ENCODE measurements around the gene SOS1. TPM values are rescaled to one million over a fixed set of nuclear protein-coding genes. Genes with fewer than 3 reads are reported as not detected.

SOS1 gene
- total RNA-seq, 1 donor from 2014 or later, result 44.0 TPM

GRCh38 chr2:39136799-39137198 is 15.9 kb upstream of the SOS1 start:
- no peak for DNase-seq (ENCODE audit: low read depth)
- Histone ChIP-seq H4K20me1 (ENCODE audit: insufficient read depth, low read length) (no peaks in the 10 kb centered on the region), H3K36me3 (ENCODE audit: insufficient read depth, low read length) (no peaks in the 10 kb centered on the region), H3K27me3 (ENCODE audit: insufficient read depth, low read length) (no peaks in the 10 kb centered on the region), H3K4me3 (ENCODE audit: insufficient read depth, low read depth, low read length) (no peak overlapping the region), H3K79me2 (ENCODE audit: insufficient read depth, low read length) (no peaks in the 10 kb centered on the region), H3K9ac (ENCODE audit: low read length) (no peak overlapping the region), H2AFZ (ENCODE audit: low read depth, low read length) (no peak overlapping the region), H3K27ac (ENCODE audit: low read depth, low read length) (no peak overlapping the region), H3K4me1 (ENCODE audit: insufficient read depth, low read length) (no peaks in the 10 kb centered on the region), H3K4me2 (ENCODE audit: low read length) (no peak overlapping the region), H3K9me3 (ENCODE audit: insufficient read depth, low read depth, low read length) (no peaks in the 10 kb centered on the region)
- Mint-ChIP-seq H3K27me3 (ENCODE audit: low read depth, unreplicated experiment) (no peaks in the 10 kb centered on the region), H3K9me3 (ENCODE audit: unreplicated experiment) (peaks cover 2% of the 10 kb centered on the region), H3K4me3 (ENCODE audit: unreplicated experiment) (no peak overlapping the region), H3K27ac (ENCODE audit: unreplicated experiment) (no peak overlapping the region), H3K36me3 (ENCODE audit: low read depth, unreplicated experiment) (no peaks in the 10 kb centered on the region), H3K4me1 (ENCODE audit: low read depth, unreplicated experiment) (peaks cover 6% of the 10 kb centered on the region)
- no peak for FAIRE-seq
- TF ChIP-seq EZH2 (IDR thresholded peaks at IDR 0.05; ENCODE audit: insufficient read depth, low read length), result no peak
- TF ChIP-seq, protein P1, sequence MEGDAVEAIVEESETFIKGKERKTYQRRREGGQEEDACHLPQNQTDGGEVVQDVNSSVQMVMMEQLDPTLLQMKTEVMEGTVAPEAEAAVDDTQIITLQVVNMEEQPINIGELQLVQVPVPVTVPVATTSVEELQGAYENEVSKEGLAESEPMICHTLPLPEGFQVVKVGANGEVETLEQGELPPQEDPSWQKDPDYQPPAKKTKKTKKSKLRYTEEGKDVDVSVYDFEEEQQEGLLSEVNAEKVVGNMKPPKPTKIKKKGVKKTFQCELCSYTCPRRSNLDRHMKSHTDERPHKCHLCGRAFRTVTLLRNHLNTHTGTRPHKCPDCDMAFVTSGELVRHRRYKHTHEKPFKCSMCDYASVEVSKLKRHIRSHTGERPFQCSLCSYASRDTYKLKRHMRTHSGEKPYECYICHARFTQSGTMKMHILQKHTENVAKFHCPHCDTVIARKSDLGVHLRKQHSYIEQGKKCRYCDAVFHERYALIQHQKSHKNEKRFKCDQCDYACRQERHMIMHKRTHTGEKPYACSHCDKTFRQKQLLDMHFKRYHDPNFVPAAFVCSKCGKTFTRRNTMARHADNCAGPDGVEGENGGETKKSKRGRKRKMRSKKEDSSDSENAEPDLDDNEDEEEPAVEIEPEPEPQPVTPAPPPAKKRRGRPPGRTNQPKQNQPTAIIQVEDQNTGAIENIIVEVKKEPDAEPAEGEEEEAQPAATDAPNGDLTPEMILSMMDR (IDR thresholded peaks at IDR 0.05; ENCODE audit: insufficient read depth, low read depth, low read length), result no peak

DNA sequence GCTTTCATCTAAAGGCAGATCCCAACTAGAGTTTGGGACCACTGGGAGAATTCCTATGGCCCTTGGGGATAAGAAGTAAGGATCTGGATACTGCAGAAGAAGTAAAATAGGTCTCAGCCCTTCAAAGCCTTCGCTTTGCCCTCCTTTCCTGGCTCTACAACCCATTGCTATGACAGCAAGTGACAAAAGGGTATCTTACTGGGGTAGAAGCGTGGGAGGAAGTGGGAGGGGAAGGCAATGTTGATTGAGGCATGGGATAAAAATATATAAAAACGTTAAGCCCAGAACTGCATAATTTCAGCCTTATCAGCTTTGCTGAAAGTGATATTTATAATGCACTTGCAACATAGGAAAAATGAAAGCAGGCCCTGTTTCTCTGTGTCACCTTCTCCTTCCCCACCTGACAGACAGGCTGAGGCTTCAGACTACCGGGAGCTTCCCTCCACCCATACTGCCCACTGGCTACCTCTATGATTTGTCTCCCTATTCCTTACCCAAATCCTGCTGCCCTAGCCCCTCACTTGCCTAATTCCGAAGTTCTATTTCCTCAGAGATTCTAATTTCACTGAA is 14.9 kb upstream of the SOS1 start:
- Mint-ChIP-seq H3K9me3 (ENCODE audit: unreplicated experiment) (peaks cover 2% of the 10 kb centered on the region), H3K4me3 (ENCODE audit: unreplicated experiment) (no peak overlapping the region), H3K36me3 (ENCODE audit: low read depth, unreplicated experiment) (no peaks in the 10 kb centered on the region), H3K4me1 (ENCODE audit: low read depth, unreplicated experiment) (no peaks in the 10 kb centered on the region), H3K27me3 (ENCODE audit: low read depth, unreplicated experiment) (no peaks in the 10 kb centered on the region), H3K27ac (ENCODE audit: unreplicated experiment) (no peak overlapping the region)
- Histone ChIP-seq H3K4me2 (ENCODE audit: low read length) (no peak overlapping the region), H3K36me3 (ENCODE audit: insufficient read depth, low read length) (no peaks in the 10 kb centered on the region), H3K27ac (ENCODE audit: low read depth, low read length) (no peak overlapping the region), H3K27me3 (ENCODE audit: insufficient read depth, low read length) (no peaks in the 10 kb centered on the region), H3K79me2 (ENCODE audit: insufficient read depth, low read length) (no peaks in the 10 kb centered on the region), H3K9me3 (ENCODE audit: insufficient read depth, low read depth, low read length) (no peaks in the 10 kb centered on the region), H4K20me1 (ENCODE audit: insufficient read depth, low read length) (no peaks in the 10 kb centered on the region), H2AFZ (ENCODE audit: low read depth, low read length) (no peak overlapping the region), H3K4me3 (ENCODE audit: insufficient read depth, low read depth, low read length) (no peak overlapping the region), H3K4me1 (ENCODE audit: insufficient read depth, low read length) (no peaks in the 10 kb centered on the region), H3K9ac (ENCODE audit: low read length) (no peak overlapping the region)
- DNase-seq (ENCODE audit: low read depth) (no peak), FAIRE-seq (no peak)
- TF ChIP-seq EZH2 (IDR thresholded peaks at IDR 0.05; ENCODE audit: insufficient read depth, low read length), result no peak

DNA sequence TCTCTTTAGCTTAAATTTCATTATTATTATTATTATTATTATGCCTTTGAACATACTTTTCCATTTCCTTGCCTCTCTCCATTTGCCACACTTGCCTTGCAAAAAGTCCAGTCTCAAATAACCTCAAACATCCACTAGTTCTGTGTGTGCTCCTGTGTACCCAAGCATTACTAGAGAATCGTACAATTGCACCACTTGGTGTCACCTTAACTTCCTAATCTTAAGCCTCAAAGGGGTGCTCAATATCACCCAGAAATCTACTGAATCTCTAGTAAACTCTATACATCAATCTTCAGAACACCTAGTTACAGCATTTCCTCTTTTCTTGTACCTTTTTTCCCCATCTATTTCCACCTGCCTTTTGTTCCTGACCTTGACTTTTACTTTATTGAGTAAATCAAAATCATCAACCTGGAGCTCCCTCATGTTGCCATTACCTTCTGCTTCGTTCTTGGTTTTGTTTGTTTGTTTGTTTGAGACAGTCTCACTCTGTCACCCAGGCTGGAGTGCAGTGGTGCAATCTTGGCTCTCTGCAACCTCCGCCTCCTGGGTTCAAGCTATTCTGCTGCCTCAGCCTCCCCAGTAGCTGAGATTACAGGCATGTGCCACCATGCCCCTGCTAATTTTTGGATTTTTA is 12.5 kb upstream of the SOS1 start:
- FAIRE-seq, result no peak
- Mint-ChIP-seq H3K36me3 (ENCODE audit: low read depth, unreplicated experiment) (no peaks in the 10 kb centered on the region), H3K4me1 (ENCODE audit: low read depth, unreplicated experiment) (no peaks in the 10 kb centered on the region), H3K27me3 (ENCODE audit: low read depth, unreplicated experiment) (no peaks in the 10 kb centered on the region), H3K4me3 (ENCODE audit: unreplicated experiment) (no peak overlapping the region), H3K27ac (ENCODE audit: unreplicated experiment) (no peak overlapping the region), H3K9me3 (ENCODE audit: unreplicated experiment) (peaks cover 2% of the 10 kb centered on the region)
- H3K4me2 ChIP-seq (ENCODE audit: low read length), result no peak overlapping the region
- no peak overlapping the region for H3K9ac ChIP-seq (ENCODE audit: low read length)
- no peak for TF ChIP-seq EZH2 (IDR thresholded peaks at IDR 0.05; ENCODE audit: insufficient read depth, low read length)
- TF ChIP-seq, protein P1 (IDR thresholded peaks at IDR 0.05; ENCODE audit: insufficient read depth, low read depth, low read length), result no peak
- H2AFZ ChIP-seq (ENCODE audit: low read depth, low read length), result no peak overlapping the region
- H3K27ac ChIP-seq (ENCODE audit: low read depth, low read length), result no peak overlapping the region
- H3K79me2 ChIP-seq (ENCODE audit: insufficient read depth, low read length), result no peaks in the 10 kb centered on the region
- H3K4me3 ChIP-seq (ENCODE audit: insufficient read depth, low read depth, low read length), result no peak overlapping the region
- no peaks in the 10 kb centered on the region for H3K4me1 ChIP-seq (ENCODE audit: insufficient read depth, low read length)
- H3K36me3 ChIP-seq (ENCODE audit: insufficient read depth, low read length), result no peaks in the 10 kb centered on the region
- H3K27me3 ChIP-seq (ENCODE audit: insufficient read depth, low read length), result no peaks in the 10 kb centered on the region
- H4K20me1 ChIP-seq (ENCODE audit: insufficient read depth, low read length), result no peaks in the 10 kb centered on the region
- no peak for DNase-seq (ENCODE audit: low read depth)
- no peaks in the 10 kb centered on the region for H3K9me3 ChIP-seq (ENCODE audit: insufficient read depth, low read depth, low read length)
